ENCODE measurements around the gene CLIP4.

Gene CLIP4

GRCh38 chr2:29220506-29221270, 105.5 kb downstream of the CLIP4 start:
- POLR2A ChIA-PET = no interaction called here
- TF ChIP-seq CTCF (IDR thresholded peaks at IDR 0.05; ENCODE audit: insufficient read depth, low read length, missing control alignments) = no peak
- CTCF ChIA-PET = interaction anchor here (0.9 kb wide), 1 partner anchor 19 kb away, joined by 3 read pairs; no protein-coding TSS in a partner anchor
- no peak for DNase-seq (ENCODE audit: low read depth, low spot score)
- no peak overlapping the region for H3K4me3 ChIP-seq (ENCODE audit: low read depth, low read length)

- ChIA-PET POLR2A (no interaction called here), CTCF (no interaction called here)
- TF ChIP-seq CTCF (IDR thresholded peaks at IDR 0.05; ENCODE audit: insufficient read depth, low read length, missing control alignments) = no peak
- no peak for DNase-seq (ENCODE audit: low read depth, low spot score)
- no peak overlapping the region for H3K4me3 ChIP-seq (ENCODE audit: low read depth, low read length)
Observed at GRCh38 chr2:29222381-29223179, 107.4 kb downstream of the CLIP4 start.

GRCh38 chr2:29223257-29223656, 108.0 kb downstream of the CLIP4 start:
- ChIA-PET CTCF (no interaction called here), POLR2A (no interaction called here)
- DNase-seq (ENCODE audit: low read depth, low spot score) = no peak
- no peak for TF ChIP-seq CTCF (IDR thresholded peaks at IDR 0.05; ENCODE audit: insufficient read depth, low read length, missing control alignments)
- no peak overlapping the region for H3K4me3 ChIP-seq (ENCODE audit: low read depth, low read length)

- POLR2A ChIA-PET = no interaction called here
- DNase-seq (ENCODE audit: low read depth, low spot score) = no peak
- CTCF ChIA-PET = interaction anchor here (1.4 to 1.6 kb wide), 2 partner anchors 12 to 15 kb away, joined by 4 to 5 read pairs; no protein-coding TSS in a partner anchor
Observed at GRCh38 chr2:29223851-29224692, 108.9 kb downstream of the CLIP4 start.

GRCh38 chr2:29224693-29225551, 109.7 kb downstream of the CLIP4 start:
- ChIA-PET POLR2A (no interaction called here), CTCF (interaction anchor here (1.4 to 1.6 kb wide), 2 partner anchors 13 to 14 kb away, joined by 4 to 5 read pairs; no protein-coding TSS in a partner anchor)
- H3K4me3 ChIP-seq (ENCODE audit: low read depth, low read length) = no peak overlapping the region
- DNase-seq (ENCODE audit: low read depth, low spot score) = no peak
- no peak for TF ChIP-seq CTCF (IDR thresholded peaks at IDR 0.05; ENCODE audit: insufficient read depth, low read length, missing control alignments)

More at GRCh38 chr2:29223851-29224692, 108.9 kb downstream of the CLIP4 start:
- no peak for TF ChIP-seq CTCF (IDR thresholded peaks at IDR 0.05; ENCODE audit: insufficient read depth, low read length, missing control alignments)
- no peak overlapping the region for H3K4me3 ChIP-seq (ENCODE audit: low read depth, low read length)

All from AG04449 (cell line).